ENCODE measurements around the gene ARHGAP18. TPM values are rescaled to one million over a fixed set of nuclear protein-coding genes. Genes with fewer than 3 reads are reported as not detected.
A peak's percentile ranks its signal among the peaks of the same experiment; 100 is the strongest.

Gene ARHGAP18, protein sequence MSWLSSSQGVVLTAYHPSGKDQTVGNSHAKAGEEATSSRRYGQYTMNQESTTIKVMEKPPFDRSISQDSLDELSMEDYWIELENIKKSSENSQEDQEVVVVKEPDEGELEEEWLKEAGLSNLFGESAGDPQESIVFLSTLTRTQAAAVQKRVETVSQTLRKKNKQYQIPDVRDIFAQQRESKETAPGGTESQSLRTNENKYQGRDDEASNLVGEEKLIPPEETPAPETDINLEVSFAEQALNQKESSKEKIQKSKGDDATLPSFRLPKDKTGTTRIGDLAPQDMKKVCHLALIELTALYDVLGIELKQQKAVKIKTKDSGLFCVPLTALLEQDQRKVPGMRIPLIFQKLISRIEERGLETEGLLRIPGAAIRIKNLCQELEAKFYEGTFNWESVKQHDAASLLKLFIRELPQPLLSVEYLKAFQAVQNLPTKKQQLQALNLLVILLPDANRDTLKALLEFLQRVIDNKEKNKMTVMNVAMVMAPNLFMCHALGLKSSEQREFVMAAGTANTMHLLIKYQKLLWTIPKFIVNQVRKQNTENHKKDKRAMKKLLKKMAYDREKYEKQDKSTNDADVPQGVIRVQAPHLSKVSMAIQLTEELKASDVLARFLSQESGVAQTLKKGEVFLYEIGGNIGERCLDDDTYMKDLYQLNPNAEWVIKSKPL
- total RNA-seq, result 10 to 100 TPM in 1 of 4 donors, 1 to 10 TPM in 3; 5.1 to 12.7 (median 7.7) TPM

DNA sequence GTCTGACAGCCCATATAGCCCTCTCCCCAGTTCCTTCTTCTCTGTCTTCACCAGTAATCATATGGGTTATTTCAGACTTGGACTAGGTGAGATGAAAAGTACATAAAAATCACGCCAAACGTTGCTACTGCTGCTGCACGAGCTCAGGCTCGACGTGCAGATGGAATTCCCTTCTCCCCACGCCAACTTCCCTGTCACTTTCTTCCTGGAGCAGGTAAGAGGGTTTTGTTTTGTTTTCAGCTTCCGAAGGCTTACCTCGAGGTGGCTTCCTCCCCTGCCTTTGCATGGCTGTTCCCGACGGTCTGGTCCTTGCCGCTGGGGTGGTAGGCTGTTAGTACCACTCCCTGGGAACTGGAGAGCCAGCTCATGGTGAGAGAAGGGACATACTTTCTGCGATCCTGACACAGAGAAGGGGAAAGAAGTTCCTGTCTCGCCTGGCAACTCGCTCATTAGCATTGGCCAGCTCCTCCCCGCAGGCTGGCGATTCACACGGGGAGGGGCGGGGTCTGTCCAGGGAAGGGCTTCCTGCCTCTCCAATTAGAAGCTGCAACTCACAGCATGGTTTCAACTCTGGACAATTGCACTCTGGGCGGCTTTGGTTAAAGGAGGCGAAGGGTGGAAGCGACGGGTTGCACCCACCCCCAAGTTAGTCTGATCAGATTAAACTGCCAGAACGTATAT is at the start of gene ARHGAP18:
Gene ARHGAP18 (minus strand): TSS at position 409 of the 681 bp plus-strand sequence. CDS start 41 bp downstream, at position 368.
- intact Hi-C loops (cut with DNase I; ENCODE audit: low total_unique reads), result no loop called here
- H3K4me3 ChIP-seq (ENCODE audit: low read depth, poor library complexity, severe bottlenecking), result peak within 1 kb of the TSS; percentile 61
- peak; percentile 93 to 98 for DNase-seq (ENCODE audit: low spot score in 2 of 2)
- TF ChIP-seq, protein P1, sequence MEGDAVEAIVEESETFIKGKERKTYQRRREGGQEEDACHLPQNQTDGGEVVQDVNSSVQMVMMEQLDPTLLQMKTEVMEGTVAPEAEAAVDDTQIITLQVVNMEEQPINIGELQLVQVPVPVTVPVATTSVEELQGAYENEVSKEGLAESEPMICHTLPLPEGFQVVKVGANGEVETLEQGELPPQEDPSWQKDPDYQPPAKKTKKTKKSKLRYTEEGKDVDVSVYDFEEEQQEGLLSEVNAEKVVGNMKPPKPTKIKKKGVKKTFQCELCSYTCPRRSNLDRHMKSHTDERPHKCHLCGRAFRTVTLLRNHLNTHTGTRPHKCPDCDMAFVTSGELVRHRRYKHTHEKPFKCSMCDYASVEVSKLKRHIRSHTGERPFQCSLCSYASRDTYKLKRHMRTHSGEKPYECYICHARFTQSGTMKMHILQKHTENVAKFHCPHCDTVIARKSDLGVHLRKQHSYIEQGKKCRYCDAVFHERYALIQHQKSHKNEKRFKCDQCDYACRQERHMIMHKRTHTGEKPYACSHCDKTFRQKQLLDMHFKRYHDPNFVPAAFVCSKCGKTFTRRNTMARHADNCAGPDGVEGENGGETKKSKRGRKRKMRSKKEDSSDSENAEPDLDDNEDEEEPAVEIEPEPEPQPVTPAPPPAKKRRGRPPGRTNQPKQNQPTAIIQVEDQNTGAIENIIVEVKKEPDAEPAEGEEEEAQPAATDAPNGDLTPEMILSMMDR (IDR thresholded peaks at IDR 0.05), result peak in 1 of 3 donors; percentile 7
- TF ChIP-seq POLR2A (IDR thresholded peaks at IDR 0.05), result no peak
- 0 to 1% methylated on average over 23 of the region's 23 CpGs for WGBS, 2 donors

DNA sequence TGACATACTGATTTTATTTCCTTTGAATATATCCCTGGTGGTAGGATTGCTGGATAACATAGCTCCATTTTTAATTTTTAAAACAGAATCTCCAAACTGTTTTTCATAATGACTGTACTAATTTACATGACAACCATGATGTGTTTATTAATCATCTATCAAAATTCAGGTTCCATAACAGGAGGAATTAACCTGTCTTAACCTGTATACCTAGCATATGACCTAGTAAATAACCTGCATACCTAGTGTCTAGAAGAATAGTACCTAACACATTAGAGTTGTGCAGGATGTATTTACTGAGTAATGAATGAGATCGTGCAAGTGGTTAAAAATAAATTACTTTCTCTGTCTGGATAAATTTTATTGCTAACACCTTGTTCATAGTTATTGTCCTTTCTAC is 45.8 kb upstream of the ARHGAP18 start:
- H3K4me3 ChIP-seq (ENCODE audit: low read depth, poor library complexity, severe bottlenecking), result no peak overlapping the region
- TF ChIP-seq, protein P1 (IDR thresholded peaks at IDR 0.05), result no peak
- TF ChIP-seq POLR2A (IDR thresholded peaks at IDR 0.05), result no peak
- no peak for DNase-seq (ENCODE audit: low spot score in 2 of 2)
- 58 to 62% methylated on average over 1 of the region's 1 CpG for WGBS, 2 donors
- intact Hi-C loops (cut with DNase I; ENCODE audit: low total_unique reads), result no loop called here

DNA sequence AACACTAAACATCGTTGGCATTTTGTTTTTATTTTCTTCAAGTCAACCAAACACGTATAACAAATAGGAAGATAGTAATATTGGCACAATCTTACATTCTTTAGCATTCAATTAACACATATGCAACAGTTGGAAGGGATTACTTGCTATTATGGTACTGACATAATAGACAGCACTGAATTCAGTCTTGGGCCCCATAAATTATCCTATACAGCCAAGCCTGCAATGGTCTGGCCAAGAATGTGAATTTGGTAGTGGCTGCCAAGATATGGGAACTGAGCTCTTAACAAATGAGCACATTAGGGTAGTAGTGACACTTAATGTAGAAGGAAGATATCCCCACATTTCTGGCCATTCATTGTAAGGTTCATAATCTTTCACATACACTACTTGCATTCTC is 44.8 kb upstream of the ARHGAP18 start:
- intact Hi-C loops (cut with DNase I; ENCODE audit: low total_unique reads), result no loop called here

DNA sequence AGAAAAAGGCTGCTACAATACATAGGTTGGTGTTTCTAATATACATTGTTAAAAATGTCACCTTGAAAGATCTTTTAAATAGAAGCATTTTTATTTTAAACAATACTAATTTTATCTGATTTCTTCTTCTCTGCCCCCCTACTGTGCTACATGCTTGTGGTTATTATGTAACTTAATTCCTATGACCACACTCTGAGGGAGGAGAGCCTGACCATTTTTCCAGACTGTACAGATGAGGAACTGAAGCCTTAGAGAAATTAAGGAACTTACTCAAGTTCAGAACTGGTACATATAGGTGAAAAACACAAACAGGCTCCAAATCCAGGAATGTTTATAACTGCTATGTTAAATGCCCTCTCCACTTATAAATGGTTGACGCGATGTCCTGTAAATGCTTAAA is 43.4 kb upstream of the ARHGAP18 start:
- no peak for DNase-seq (ENCODE audit: low spot score in 2 of 2)
- no peak for TF ChIP-seq POLR2A (IDR thresholded peaks at IDR 0.05)
- TF ChIP-seq, protein P1 (IDR thresholded peaks at IDR 0.05), result no peak
- WGBS, 2 donors, result 90 to 96% methylated on average over 2 of the region's 2 CpGs

More for the DNA sequence above, 44.8 kb upstream of the ARHGAP18 start:
- no peak overlapping the region for H3K4me3 ChIP-seq (ENCODE audit: low read depth, poor library complexity, severe bottlenecking)
- TF ChIP-seq, protein P1 (IDR thresholded peaks at IDR 0.05), result no peak
- TF ChIP-seq POLR2A (IDR thresholded peaks at IDR 0.05), result no peak
- 44 to 57% methylated on average over 2 of the region's 2 CpGs for WGBS, 2 donors
- no peak for DNase-seq (ENCODE audit: low spot score in 2 of 2)

DNA sequence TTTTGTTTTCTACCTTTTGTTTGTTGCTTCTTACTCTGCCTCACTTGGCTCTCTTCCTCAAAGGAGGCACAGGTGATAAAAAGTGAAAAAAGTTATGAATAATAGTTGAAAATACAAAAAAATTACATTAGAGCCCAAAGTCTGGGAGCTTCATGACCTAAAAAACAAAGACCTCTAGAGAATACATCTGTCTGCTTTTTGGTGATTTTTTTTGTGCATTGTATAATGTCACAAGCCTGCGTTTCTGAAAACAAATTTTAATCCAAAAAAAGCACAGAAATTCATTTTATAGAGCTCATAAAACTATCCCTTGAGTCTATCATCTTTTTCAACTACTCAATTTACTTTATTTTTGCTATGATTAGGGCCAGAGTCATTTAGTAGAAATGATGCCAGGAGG is 41.4 kb upstream of the ARHGAP18 start:
- 72 to 77% methylated on average over 1 of the region's 1 CpG for WGBS, 2 donors
- no peak overlapping the region for H3K4me3 ChIP-seq (ENCODE audit: low read depth, poor library complexity, severe bottlenecking)
- TF ChIP-seq, protein P1 (IDR thresholded peaks at IDR 0.05), result no peak
- no peak for TF ChIP-seq POLR2A (IDR thresholded peaks at IDR 0.05)
- intact Hi-C loops (cut with DNase I; ENCODE audit: low total_unique reads), result no loop called here
- no peak for DNase-seq (ENCODE audit: low spot score in 2 of 2)

More for the DNA sequence above, 43.4 kb upstream of the ARHGAP18 start:
- intact Hi-C loops (cut with DNase I; ENCODE audit: low total_unique reads), result no loop called here
- no peak overlapping the region for H3K4me3 ChIP-seq (ENCODE audit: low read depth, poor library complexity, severe bottlenecking)

Data from lower leg skin (tissue), 4 donors.